Tibial nerve (tissue), 3 donors: ENCODE results near the gene EMC9.

Experiments
- CTCF ChIP-seq, 5 experiments: fragments of 200-600 bp in 3 of 5; fragments of 450-650 bp in 2 of 5; sonication (generic) in 3 of 5; IDR thresholded peaks; one replicate each; pipeline ENCODE4 v1.5.1; 2016 to 2019; ENCODE audit warnings: antibody characterized with exemption in 5 of 5, mild to moderate bottlenecking in 3 of 5, moderate library complexity in 2 of 5
- POLR2A ChIP-seq, 2 donors: fragments of 450-650 bp; IDR thresholded peaks; one replicate each; pipeline ENCODE4 v1.6.1; 2017; ENCODE audit warnings: antibody characterized with exemption in 2 of 2, mild to moderate bottlenecking in 2 of 2, moderate library complexity in 2 of 2

GRCh38 chr14:24096545-24097181, 44.7 kb downstream of the EMC9 start:
- TF ChIP-seq CTCF (IDR thresholded peaks at IDR 0.05) (no peak), POLR2A (IDR thresholded peaks at IDR 0.05) (no peak)
